ENCODE results near the gene TNS3. TPM values are rescaled to one million over a fixed set of nuclear protein-coding genes. Genes with fewer than 3 reads are reported as not detected.
"Not testable (repeated sequence)": the region's sequence is repeated elsewhere in the genome, so short reads cannot be mapped to it uniquely, and the experiment has no call there.

The TNS3 gene
- total RNA-seq, 1 donor from 2014 or later: 41.2 TPM

GRCh38 chr7:47604496-47604890 is 22.6 kb upstream of the TNS3 start:
- no peaks in the 10 kb centered on the region for H3K27me3 ChIP-seq (ENCODE audit: control insufficient read depth, insufficient read depth, low read length)
- no peak overlapping the region for H3K4me3 ChIP-seq (ENCODE audit: low read depth, low read length)
- no peak for TF ChIP-seq CTCF (IDR thresholded peaks at IDR 0.05; ENCODE audit: insufficient read depth, low read length, poor library complexity, severe bottlenecking)
- no peak for DNase-seq (ENCODE audit: low read depth)
- no peaks in the 10 kb centered on the region for H3K36me3 ChIP-seq (ENCODE audit: control insufficient read depth, insufficient read depth, low read length)

GRCh38 chr7:47603514-47604255 is 21.8 kb upstream of the TNS3 start:
- H3K27me3 ChIP-seq (ENCODE audit: control insufficient read depth, insufficient read depth, low read length); H3K4me3 ChIP-seq (ENCODE audit: low read depth, low read length); DNase-seq (ENCODE audit: low read depth); H3K36me3 ChIP-seq (ENCODE audit: control insufficient read depth, insufficient read depth, low read length): not testable (repeated sequence)

- H3K27me3 ChIP-seq (ENCODE audit: control insufficient read depth, insufficient read depth, low read length): no peaks in the 10 kb centered on the region
- no peaks in the 10 kb centered on the region for H3K36me3 ChIP-seq (ENCODE audit: control insufficient read depth, insufficient read depth, low read length)
- no peak for DNase-seq (ENCODE audit: low read depth)
- no peak for TF ChIP-seq CTCF (IDR thresholded peaks at IDR 0.05; ENCODE audit: insufficient read depth, low read length, poor library complexity, severe bottlenecking)
- no peak overlapping the region for H3K4me3 ChIP-seq (ENCODE audit: low read depth, low read length)
Measured at GRCh38 chr7:47602272-47603004, 20.5 kb upstream of the TNS3 start.

- TF ChIP-seq CTCF (IDR thresholded peaks at IDR 0.05; ENCODE audit: insufficient read depth, low read length, poor library complexity, severe bottlenecking): no peak
- H3K36me3 ChIP-seq (ENCODE audit: control insufficient read depth, insufficient read depth, low read length): no peaks in the 10 kb centered on the region
- no peak for DNase-seq (ENCODE audit: low read depth)
- H3K4me3 ChIP-seq (ENCODE audit: low read depth, low read length): no peak overlapping the region
- H3K27me3 ChIP-seq (ENCODE audit: control insufficient read depth, insufficient read depth, low read length): no peaks in the 10 kb centered on the region
Measured at GRCh38 chr7:47601881-47602249, 20.0 kb upstream of the TNS3 start.

GRCh38 chr7:47601119-47601880 is 19.4 kb upstream of the TNS3 start:
- no peaks in the 10 kb centered on the region for H3K27me3 ChIP-seq (ENCODE audit: control insufficient read depth, insufficient read depth, low read length)
- no peak for TF ChIP-seq CTCF (IDR thresholded peaks at IDR 0.05; ENCODE audit: insufficient read depth, low read length, poor library complexity, severe bottlenecking)
- DNase-seq (ENCODE audit: low read depth): peak; percentile 76
- no peak overlapping the region for H3K4me3 ChIP-seq (ENCODE audit: low read depth, low read length)
- no peaks in the 10 kb centered on the region for H3K36me3 ChIP-seq (ENCODE audit: control insufficient read depth, insufficient read depth, low read length)
